ENCODE data around the gene PDE6A. TPM values are rescaled to one million over a fixed set of nuclear protein-coding genes. Genes with fewer than 3 reads are reported as not detected.

Gene PDE6A
- total RNA-seq, 2 experiments from 2014 or later = not detected

GRCh38 chr5:149834246-149834855, 110.2 kb downstream of the PDE6A start:
- Histone ChIP-seq H3K9me3 (ENCODE audit: low read length) (no peaks in the 10 kb centered on the region), H2AFZ (ENCODE audit: low read length) (no peak overlapping the region), H3K79me2 (ENCODE audit: insufficient read depth, low read depth, low read length) (no peaks in the 10 kb centered on the region), H3K36me3 (ENCODE audit: insufficient read depth, low read length) (peaks cover 22% of the 10 kb centered on the region; the same call in 1 of the 2 replicates), H4K20me1 (ENCODE audit: insufficient read depth, low read length) (no peaks in the 10 kb centered on the region), H3K4me3 (ENCODE audit: low read depth, low read length, poor library complexity, severe bottlenecking) (no peak overlapping the region), H3K4me2 (ENCODE audit: low read length) (no peak overlapping the region), H3K9me2 (ENCODE audit: insufficient read depth, low read length) (no peaks in the 10 kb centered on the region), H3K4me1 (ENCODE audit: insufficient read depth, low read length, poor library complexity, severe bottlenecking) (no peaks in the 10 kb centered on the region), H3K27ac (ENCODE audit: low read depth, low read length, poor library complexity, severe bottlenecking) (no peak overlapping the region)
- intact Hi-C loops (cut with micrococcal nuclease; ENCODE audit: unreplicated experiment) = loop anchor here (1.0 to 10.0 kb wide), 2 partner anchors 130 to 156 kb away; partner anchors contain the start of gene SLC26A2
- ChIA-PET POLR2A (interaction anchor here (0.5 to 0.8 kb wide), 2 partner anchors 40 to 160 kb away, joined by 3 to 4 read pairs; no protein-coding TSS in a partner anchor), CTCF (ENCODE audit: unreplicated experiment) (interaction anchor here (0.5 to 1.5 kb wide), 5 partner anchors 18 to 457 kb away, joined by 3 to 14 read pairs (median 5); no protein-coding TSS in a partner anchor)
- no TSS peak for BruUV-seq (replicated peaks)
- TF ChIP-seq CTCF (conservative IDR thresholded peaks at IDR 0.05; ENCODE audit: low read length) = peak; percentile 84
- TF ChIP-seq EZH2phosphoT487 (IDR thresholded peaks at IDR 0.05; ENCODE audit: borderline replicate concordance, low read depth, low read length) = no peak
- peak; percentile 73 for DNase-seq (ENCODE audit: low spot score)

- Histone ChIP-seq H3K36me3 (ENCODE audit: insufficient read depth, low read length) (peaks cover 22% of the 10 kb centered on the region; the same call in 1 of the 2 replicates), H3K79me2 (ENCODE audit: insufficient read depth, low read depth, low read length) (no peaks in the 10 kb centered on the region), H4K20me1 (ENCODE audit: insufficient read depth, low read length) (no peaks in the 10 kb centered on the region), H3K9me2 (ENCODE audit: insufficient read depth, low read length) (no peaks in the 10 kb centered on the region), H3K4me3 (ENCODE audit: low read depth, low read length, poor library complexity, severe bottlenecking) (no peak overlapping the region), H3K4me1 (ENCODE audit: insufficient read depth, low read length, poor library complexity, severe bottlenecking) (peaks cover 3% of the 10 kb centered on the region), H3K4me2 (ENCODE audit: low read length) (no peak overlapping the region), H3K27ac (ENCODE audit: low read depth, low read length, poor library complexity, severe bottlenecking) (no peak overlapping the region), H3K9me3 (ENCODE audit: low read length) (no peaks in the 10 kb centered on the region), H2AFZ (ENCODE audit: low read length) (no peak overlapping the region)
- CTCF ChIA-PET (ENCODE audit: unreplicated experiment) = interaction anchor here (0.6 to 1.5 kb wide), 4 partner anchors 57 to 212 kb away, joined by 4 to 5 read pairs (median 4); no protein-coding TSS in a partner anchor
- intact Hi-C loops (cut with micrococcal nuclease; ENCODE audit: unreplicated experiment) = loop anchor here (10.0 kb wide), 1 partner anchor 132 kb away; the partner anchor contains the start of gene SLC26A2
- DNase-seq (ENCODE audit: low spot score) = no peak
- no TSS peak for BruUV-seq (replicated peaks)
- TF ChIP-seq EZH2phosphoT487 (IDR thresholded peaks at IDR 0.05; ENCODE audit: borderline replicate concordance, low read depth, low read length) = no peak
- TF ChIP-seq CTCF (conservative IDR thresholded peaks at IDR 0.05; ENCODE audit: low read length) = no peak
- POLR2A ChIA-PET = interaction anchor here (0.5 to 0.8 kb wide), 2 partner anchors 9 to 41 kb away, joined by 3 read pairs; no protein-coding TSS in a partner anchor
Measured at GRCh38 chr5:149833116-149833827, 111.3 kb downstream of the PDE6A start.

Measured in OCI-LY7 (cell line).